HG03103 (cell line): ENCODE measurements around the gene ARHGEF6.
A peak's percentile ranks its signal among the peaks of the same experiment; 100 is the strongest.

ENCODE experiments used
- ATAC-seq: cut with Tn5 transposase; IDR thresholded peaks from one replicate; pipeline ENCODE4 v1.9.1; 2021; ENCODE audit warnings: low read depth; ENCODE audit not compliant: unreplicated experiment

Gene ARHGEF6

DNA sequence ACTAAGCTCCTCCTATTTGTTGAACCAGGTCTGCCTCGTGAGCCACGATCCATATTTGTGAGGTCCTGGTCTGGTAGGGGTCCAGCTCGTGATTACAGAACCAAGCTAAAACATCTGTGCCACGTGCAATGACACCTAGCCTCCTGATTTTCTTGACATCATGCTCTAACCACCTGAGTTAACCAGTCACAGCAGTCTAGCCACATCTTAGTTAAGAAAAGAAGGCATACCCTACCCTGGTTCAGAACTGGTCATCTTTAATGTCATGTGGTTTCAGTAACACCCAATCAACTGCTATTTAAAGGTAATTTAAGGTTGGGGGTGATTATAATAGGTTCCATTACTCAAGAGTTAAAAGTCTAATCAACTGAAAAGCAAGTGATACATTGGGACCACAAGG is 28.4 kb downstream of the ARHGEF6 start:
- ATAC-seq, result no peak

- no peak for ATAC-seq
Measured at GRCh38 chrX:136750364-136750763, 30.4 kb downstream of the ARHGEF6 start.

GRCh38 chrX:136747003-136747986 is 33.4 kb downstream of the ARHGEF6 start:
- peak; percentile 53 for ATAC-seq

DNA sequence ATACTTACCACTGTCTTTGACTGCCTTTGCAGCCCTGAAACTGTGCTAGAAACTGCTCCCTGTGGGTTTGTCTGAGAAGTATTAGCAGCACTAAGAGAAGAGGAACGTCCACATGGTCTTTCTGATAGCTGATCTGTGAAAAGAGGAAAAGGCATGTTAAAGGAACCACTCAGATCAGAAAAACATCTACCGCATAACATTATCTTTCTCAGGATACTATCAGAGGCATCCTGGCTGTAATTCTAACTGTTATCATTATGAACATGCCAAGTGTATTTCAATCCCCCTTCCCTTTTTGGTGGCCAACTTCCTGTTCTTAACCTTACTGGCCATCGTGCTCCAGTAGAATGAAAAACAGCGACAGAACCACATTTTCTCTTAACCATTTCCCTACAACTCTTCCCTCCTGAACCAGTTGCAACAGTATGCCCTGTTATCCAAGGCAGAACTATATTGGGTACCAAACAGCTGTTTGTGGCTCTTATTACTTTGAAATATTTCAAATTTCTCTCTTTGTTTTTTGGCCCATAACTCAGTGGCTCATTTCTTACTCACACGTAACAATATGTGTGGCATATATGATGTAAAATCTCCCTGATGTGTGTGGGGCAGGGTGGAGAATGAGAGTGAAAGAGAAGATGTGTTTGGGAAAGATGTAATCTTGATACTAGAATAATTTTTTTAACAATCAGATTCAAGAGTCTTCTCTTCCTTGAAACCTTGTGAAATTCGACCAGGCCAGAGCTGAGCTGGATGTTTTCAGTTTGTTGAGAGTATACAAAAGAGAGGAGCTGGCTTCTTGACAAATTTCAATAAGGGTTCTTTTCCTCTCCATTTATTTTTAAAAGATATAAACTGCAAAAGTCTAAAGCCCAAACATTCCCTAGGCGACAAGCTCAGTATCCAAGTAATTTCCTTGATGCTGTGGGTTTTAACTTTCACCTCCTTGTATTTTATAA is 35.2 kb downstream of the ARHGEF6 start:
- ATAC-seq, result no peak

DNA sequence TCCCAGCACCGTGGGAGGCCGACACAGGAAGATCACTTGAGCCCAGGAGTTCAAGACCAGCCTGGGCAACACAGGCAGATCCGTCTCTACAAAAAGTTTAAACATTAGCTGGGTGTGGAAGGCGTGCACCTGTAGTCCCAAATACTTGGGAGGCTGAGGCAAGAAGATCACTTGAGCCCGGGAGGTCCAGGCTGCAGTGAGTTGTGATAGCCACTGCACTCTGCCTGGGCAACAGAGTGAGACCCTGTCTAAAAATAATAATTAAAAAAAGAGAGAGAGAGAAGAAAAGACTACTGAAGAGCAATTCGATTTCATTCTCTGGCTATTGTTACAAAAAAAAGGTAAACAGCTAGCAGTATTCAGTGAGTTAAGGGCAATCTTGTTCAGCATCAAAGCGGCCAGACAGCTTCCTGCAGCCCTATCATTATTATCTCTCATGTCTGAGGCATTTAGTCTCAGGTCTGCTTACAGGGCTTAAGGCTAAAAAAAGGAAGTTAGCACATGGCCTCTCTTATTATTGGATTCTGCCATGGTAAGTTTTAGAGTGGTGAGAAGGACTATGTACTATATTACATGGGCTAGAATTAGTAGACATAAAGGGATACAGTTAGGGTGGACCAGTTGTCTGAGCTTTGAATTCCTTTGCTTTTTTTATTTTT is 37.9 kb downstream of the ARHGEF6 start:
- no peak for ATAC-seq

DNA sequence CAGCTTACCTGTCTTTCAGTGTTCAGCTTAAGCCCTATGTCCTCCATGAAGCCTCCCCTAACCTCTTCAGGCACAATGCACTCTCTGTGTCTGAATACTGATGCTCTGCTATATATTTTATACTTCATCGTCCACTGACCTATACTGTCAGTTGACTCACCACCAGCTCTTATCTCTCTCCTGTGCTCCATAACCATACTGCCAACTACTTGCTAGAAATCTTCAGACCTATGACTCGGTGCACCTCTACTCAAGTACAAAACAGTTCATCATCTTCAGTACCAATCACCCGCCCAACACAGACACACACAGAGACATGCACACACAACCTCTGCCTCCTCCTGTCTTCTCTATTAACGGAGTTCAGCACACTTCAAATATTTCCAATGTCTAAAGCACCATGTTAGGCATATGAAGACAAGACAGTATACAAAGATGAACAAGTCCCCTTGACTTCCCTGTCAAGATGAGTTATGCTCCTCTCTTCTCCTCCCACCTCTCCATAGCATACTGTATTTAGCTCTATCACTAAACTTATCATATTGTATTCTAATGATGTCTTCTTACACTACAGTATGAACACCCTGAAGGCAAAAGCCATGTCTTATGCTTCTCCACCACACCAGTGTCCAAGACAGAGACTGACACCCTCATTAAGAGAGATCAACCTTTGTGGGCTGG is 42.5 kb downstream of the ARHGEF6 start:
- no peak for ATAC-seq

- no peak for ATAC-seq
Measured at GRCh38 chrX:136736690-136737089, 44.0 kb downstream of the ARHGEF6 start.

DNA sequence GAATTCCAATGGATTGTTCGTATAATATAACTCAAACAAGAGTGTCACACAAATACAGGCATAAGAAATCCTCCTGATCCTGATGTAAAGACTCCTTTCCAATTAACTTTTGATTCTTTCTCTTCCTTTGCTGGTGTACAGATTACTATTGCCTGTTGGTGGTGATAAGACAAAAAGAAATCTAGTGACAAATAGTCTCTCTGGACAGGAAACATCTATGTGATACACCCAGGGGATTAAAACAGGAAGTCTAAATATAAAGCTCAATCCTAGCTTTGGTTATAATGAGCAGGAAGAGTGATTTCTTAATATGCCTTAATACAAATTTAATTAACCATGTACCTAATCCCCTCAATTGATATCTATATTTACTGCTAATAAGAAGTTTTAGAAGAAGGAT is 45.1 kb downstream of the ARHGEF6 start:
- no peak for ATAC-seq

GRCh38 chrX:136733613-136734012 is 47.1 kb downstream of the ARHGEF6 start:
- ATAC-seq, result no peak

DNA sequence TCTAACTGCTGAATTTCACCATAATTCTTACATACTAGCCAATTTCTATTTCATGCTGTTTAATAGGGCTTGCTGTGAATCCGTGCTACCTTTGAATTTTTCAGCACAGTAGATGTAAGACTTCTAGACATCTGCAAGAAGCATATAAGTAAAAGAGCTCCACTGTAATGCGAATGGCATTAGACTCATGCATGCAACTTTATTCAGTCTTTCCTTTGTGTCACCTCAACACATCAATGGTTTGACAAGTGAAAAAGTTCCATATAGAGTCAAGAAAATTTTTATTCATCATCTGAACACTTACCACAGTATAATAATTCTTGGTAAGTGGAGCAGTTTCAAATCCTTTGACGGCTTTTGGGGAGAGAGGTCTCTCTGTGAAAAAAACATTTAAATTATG is 48.9 kb downstream of the ARHGEF6 start:
- no peak for ATAC-seq

- ATAC-seq, result no peak
Measured at GRCh38 chrX:136731207-136731782, 49.4 kb downstream of the ARHGEF6 start.

DNA sequence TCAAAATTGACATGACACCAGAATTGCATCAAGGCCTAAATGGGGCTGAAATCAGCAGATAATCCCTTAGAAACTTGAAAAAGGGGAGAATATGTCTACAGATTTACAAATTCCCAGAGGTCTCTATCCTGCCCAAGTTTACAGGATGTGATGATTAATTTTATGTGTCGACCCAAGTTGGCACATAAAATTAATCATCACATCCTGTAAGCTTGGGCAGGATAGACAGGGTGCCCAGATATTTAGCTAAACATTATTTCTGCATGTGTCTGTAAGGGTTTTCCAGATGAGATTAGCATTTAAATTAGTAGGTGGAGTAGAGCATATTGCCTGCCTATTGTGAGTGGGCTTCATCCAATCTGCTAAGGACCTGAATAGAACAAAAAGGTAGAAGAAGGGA is 52.3 kb downstream of the ARHGEF6 start:
- ATAC-seq, result no peak

DNA sequence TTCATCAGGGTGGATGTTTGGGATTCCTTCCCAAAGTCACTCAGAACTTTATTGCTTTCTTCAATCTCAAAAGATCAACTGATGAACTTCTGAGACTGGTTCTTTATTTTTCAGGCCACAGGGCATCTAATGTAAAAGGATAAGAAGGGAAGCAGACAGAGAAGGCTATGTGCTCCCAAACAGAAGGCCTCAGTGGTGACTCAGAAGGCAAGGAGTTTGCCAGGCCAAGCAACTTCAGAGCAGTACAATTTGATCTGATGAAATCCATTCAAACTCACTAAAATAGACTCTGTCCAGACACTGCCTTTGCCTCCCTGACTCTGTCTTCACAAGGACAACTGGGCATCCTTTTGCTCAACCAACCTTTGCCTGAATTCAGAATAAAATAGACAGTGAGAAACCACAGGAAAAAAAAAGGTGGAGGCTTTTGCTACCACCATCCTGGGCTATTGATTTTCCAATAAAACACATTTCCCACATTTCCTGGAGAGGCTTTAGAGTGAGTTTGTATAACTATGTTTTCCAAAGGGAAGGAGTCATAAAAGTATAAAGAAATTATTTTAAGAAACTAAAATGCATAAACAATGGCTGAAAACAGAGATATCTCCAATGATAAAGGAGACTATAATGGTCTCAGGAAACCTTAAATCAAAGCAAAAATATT is 55.2 kb downstream of the ARHGEF6 start:
- ATAC-seq, result no peak

- ATAC-seq, result no peak
Measured at GRCh38 chrX:136718091-136718490, 62.6 kb downstream of the ARHGEF6 start.

- peak; percentile 83 for ATAC-seq
Measured at GRCh38 chrX:136714626-136715599, 65.8 kb downstream of the ARHGEF6 start.

DNA sequence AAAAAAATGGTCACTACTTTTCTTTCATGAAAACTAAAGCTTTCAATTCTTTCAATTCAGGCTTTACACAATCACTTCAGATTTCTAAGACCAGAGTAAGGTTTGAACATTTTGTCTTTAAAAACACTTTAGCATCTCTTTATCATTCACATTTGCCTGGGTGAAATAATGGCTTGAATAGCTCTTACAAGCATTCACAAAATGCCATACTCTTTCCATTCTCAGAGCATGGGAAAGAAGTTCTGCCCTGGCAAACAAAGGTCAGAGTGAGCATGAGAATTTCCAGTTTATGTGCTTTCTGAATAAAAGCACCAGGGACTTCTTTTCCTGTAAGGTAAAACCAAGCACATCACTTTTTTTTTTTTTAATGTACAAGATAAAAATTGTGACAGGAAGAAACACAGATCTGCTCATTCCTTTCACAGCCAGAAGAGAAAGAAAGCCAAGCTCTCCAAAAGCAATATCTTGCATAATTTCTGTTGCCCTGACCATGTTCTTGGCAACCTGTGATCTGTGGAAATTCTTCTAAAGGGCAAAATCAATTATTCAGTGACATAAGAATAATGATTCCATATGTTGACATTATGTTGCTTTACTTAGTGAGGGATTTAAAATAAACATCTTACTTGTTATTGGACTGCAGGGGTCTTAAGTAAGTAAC is 68.0 kb downstream of the ARHGEF6 start:
- ATAC-seq, result no peak

DNA sequence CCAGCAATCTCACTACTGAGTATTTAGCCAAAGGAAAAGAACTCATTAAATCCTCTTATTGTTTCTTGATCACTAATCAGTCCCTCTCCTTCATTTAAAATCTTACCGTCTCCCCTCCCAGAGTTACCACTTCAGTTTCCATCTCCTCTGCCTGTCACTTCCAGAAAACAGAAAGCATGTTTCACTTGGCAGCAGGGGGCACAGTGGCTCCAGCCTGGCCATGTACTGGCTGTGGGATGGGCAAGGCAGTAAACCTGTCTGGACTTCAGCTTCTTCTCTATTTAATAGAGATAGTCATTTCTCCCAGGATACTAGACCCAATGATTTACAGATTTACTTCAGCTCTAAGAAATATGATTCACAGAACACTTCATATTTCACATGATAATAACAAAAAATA is 69.6 kb downstream of the ARHGEF6 start:
- ATAC-seq, result no peak
